Epithelial cell of esophagus (primary cell): ENCODE measurements around the gene ISOC1.

Source experiments
- DNase-seq: peaks from one replicate; pipeline ENCODE4 v3.0.0; 2010; ENCODE audit warnings: low read depth
- H3K4me3 ChIP-seq: 2 replicates; pipeline ENCODE4 v1.5.1; 2011; ENCODE audit warnings: mild to moderate bottlenecking, low read length, control low read depth
- TF ChIP-seq, protein P1 (sequence below): IDR thresholded peaks from 2 replicates; pipeline ENCODE4 v1.5.1; 2011; ENCODE audit warnings: low read depth, mild to moderate bottlenecking, low read length, control low read depth, inconsistent platforms; ENCODE audit not compliant: insufficient read depth; ENCODE audit errors: missing control alignments

The ISOC1 gene

GRCh38 chr5:129057329-129057728, 37.2 kb upstream of the ISOC1 start:
- no peak overlapping the region for H3K4me3 ChIP-seq
- DNase-seq: no peak
- TF ChIP-seq, protein P1, sequence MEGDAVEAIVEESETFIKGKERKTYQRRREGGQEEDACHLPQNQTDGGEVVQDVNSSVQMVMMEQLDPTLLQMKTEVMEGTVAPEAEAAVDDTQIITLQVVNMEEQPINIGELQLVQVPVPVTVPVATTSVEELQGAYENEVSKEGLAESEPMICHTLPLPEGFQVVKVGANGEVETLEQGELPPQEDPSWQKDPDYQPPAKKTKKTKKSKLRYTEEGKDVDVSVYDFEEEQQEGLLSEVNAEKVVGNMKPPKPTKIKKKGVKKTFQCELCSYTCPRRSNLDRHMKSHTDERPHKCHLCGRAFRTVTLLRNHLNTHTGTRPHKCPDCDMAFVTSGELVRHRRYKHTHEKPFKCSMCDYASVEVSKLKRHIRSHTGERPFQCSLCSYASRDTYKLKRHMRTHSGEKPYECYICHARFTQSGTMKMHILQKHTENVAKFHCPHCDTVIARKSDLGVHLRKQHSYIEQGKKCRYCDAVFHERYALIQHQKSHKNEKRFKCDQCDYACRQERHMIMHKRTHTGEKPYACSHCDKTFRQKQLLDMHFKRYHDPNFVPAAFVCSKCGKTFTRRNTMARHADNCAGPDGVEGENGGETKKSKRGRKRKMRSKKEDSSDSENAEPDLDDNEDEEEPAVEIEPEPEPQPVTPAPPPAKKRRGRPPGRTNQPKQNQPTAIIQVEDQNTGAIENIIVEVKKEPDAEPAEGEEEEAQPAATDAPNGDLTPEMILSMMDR: no peak

GRCh38 chr5:129061849-129062248, 32.7 kb upstream of the ISOC1 start:
- TF ChIP-seq, protein P1: no peak
- no peak overlapping the region for H3K4me3 ChIP-seq
- no peak for DNase-seq

DNA sequence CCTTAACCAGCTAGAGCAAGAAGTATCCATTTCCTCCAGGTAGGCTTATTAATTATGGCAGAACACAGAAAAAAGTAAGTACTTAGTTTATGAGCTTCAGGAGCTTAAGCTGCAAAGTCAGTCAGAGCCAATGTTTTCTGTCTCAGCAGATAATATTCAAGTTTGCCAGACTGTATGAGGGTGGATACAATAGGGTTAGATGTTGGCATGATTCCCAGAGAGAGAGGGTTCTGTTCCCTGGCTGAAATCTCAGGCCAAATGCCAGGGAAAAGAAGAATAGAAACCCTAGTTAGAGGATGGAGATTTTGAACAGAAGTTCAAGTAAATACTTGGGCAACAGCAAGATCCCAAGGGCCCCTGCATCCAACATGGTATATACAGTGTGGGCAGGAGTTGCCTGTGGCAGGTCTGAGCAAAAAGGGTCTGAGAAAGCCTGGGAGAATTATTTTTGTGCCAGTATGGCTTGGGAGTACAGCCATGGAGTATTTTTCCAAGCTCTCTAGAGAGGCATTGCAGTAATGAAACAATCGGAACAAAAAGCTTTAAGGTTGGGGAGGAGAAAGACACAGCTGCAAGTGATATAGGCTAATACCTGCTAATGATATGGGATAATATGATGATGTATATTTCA, 31.0 kb upstream of the ISOC1 start:
- no peak overlapping the region for H3K4me3 ChIP-seq

GRCh38 chr5:129065721-129066120, 28.8 kb upstream of the ISOC1 start:
- no peak for DNase-seq
- TF ChIP-seq, protein P1: no peak
- no peak overlapping the region for H3K4me3 ChIP-seq

More for the DNA sequence above, 31.0 kb upstream of the ISOC1 start:
- TF ChIP-seq, protein P1: no peak
- DNase-seq: no peak

DNA sequence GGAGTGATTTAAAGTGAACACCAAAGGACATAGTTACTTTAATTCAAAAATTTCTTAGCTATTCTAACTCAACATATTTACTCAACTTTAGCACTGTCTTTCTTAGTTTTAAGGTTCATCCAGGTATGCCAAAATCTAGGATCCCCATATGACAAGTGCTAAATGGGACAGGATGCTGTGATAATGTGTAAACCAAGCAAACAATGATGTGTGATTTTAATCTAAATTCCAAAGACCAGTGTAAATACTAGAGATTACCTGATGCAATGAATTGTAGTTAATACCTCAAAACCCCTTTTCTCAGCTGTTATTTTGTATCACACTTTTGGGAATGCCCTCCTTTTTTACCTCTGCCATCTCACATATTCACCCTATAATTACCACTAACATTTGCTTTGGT, 26.8 kb upstream of the ISOC1 start:
- no peak for DNase-seq
- no peak overlapping the region for H3K4me3 ChIP-seq
- TF ChIP-seq, protein P1: no peak

- no peak overlapping the region for H3K4me3 ChIP-seq
- DNase-seq: no peak
- TF ChIP-seq, protein P1: no peak
Observed at GRCh38 chr5:129069292-129069691, 25.3 kb upstream of the ISOC1 start.

- DNase-seq: no peak
- no peak overlapping the region for H3K4me3 ChIP-seq
- TF ChIP-seq, protein P1: no peak
Observed at GRCh38 chr5:129073111-129073510, 21.4 kb upstream of the ISOC1 start.
